Endothelial cell of umbilical vein (primary cell): Measurements from ENCODE around the gene CSRP2. TPM values are rescaled to one million over a fixed set of nuclear protein-coding genes. Genes with fewer than 3 reads are reported as not detected.

ENCODE experiments used
- BruUV-seq: library from RNA; stranded (reverse); fragments of 400-500 nt; replicated peaks from 2 replicates; lab custom pipeline; 2021; lab: Mats Ljungman, UMichigan
- CTCF ChIA-PET: fragments of 300-600, 350-600 bp; sonication (Branson Sonifier 250); formaldehyde crosslinking; loops from one replicate; lab custom pipeline; 2021; ENCODE audit warnings: antibody characterized with exemption, inconsistent platforms; lab: Charles Lee
- POLR2A ChIA-PET: fragments of 300-600, 350-600 bp; sonication (Branson Sonifier 250); formaldehyde crosslinking; loops from one replicate; lab custom pipeline; 2021; ENCODE audit warnings: antibody characterized with exemption, inconsistent platforms; lab: Charles Lee
- DNase-seq: peaks from one replicate; pipeline ENCODE4 v3.0.0-alpha.2; 2011; ENCODE audit warnings: low read depth, low spot score
- FAIRE-seq: peaks from 2 replicates; lab custom pipeline; 2011; peaks lifted over from hg19 to GRCh38; lab: Jason Lieb, UNC
- H2AFZ ChIP-seq: 2 replicates; pipeline ENCODE4 v1.6.0; 2012; ENCODE audit warnings: low read depth, low read length, control low read depth, inconsistent platforms
- H3K27ac ChIP-seq: 2 replicates; pipeline ENCODE4 v1.5.1; 2011; ENCODE audit warnings: low read depth, mild to moderate bottlenecking, control low read depth, low read length, moderate library complexity; ENCODE audit not compliant: insufficient read depth
- H3K27me3 ChIP-seq, 2 experiments: 2 replicates each; pipeline versions ENCODE4 v1.6.0 to v1.6.1; 2011; ENCODE audit warnings: low read length in 2 of 2, mixed read lengths in 1 of 2; ENCODE audit not compliant: control insufficient read depth in 2 of 2, insufficient read depth in 2 of 2
- H3K36me3 ChIP-seq, 2 experiments: 2 replicates in 1 of 2; 3 replicates in 1 of 2; pipeline ENCODE4 v1.5.1; 2011; ENCODE audit warnings: low read length in 2 of 2, mild to moderate bottlenecking in 1 of 2, moderate library complexity in 1 of 2; ENCODE audit not compliant: control insufficient read depth in 2 of 2, insufficient read depth in 2 of 2; ENCODE audit errors: extremely low read depth in 1 of 2
- H3K4me1 ChIP-seq: 3 replicates; pipeline ENCODE4 v1.5.1; 2011; ENCODE audit warnings: mild to moderate bottlenecking, low read length; ENCODE audit not compliant: control insufficient read depth, insufficient read depth; ENCODE audit errors: extremely low read depth
- H3K4me2 ChIP-seq: 2 replicates; pipeline ENCODE4 v1.6.1; 2011; ENCODE audit warnings: low read length, control low read depth, mixed read lengths; ENCODE audit not compliant: insufficient read depth
- H3K4me3 ChIP-seq, 3 experiments: fragments of 200-600 bp in 1 of 3; sonication (generic), shearing (Covaris generic) in 1 of 3; replicated peaks in 1 of 3; 2 replicates each; pipeline ENCODE4 v1.5.1; 2011 to 2016; ENCODE audit warnings: control low read depth in 3 of 3, low read length in 3 of 3, mild to moderate bottlenecking in 2 of 3, inconsistent platforms in 1 of 3, low read depth in 1 of 3, moderate library complexity in 1 of 3; ENCODE audit not compliant: insufficient read depth in 1 of 3
- H3K79me2 ChIP-seq: 2 replicates; pipeline ENCODE4 v1.6.0; 2012; ENCODE audit warnings: low read length, inconsistent platforms; ENCODE audit not compliant: control insufficient read depth, insufficient read depth
- H3K9ac ChIP-seq: replicated peaks from 2 replicates; pipeline ENCODE3; 2011; ENCODE audit warnings: low read length, control low read depth; ENCODE audit not compliant: insufficient read depth; ENCODE audit errors: extremely low read depth
- H3K9me1 ChIP-seq: replicated peaks from 3 replicates; pipeline ENCODE4 v1.6.0; 2011; ENCODE audit warnings: mild to moderate bottlenecking, low read length; ENCODE audit not compliant: control insufficient read depth, insufficient read depth; ENCODE audit errors: extremely low read depth
- H3K9me3 ChIP-seq: replicated peaks from 2 replicates; pipeline ENCODE4 v1.5.1; 2012; ENCODE audit warnings: low read length, inconsistent platforms; ENCODE audit not compliant: control insufficient read depth, insufficient read depth
- H4K20me1 ChIP-seq: replicated peaks from 2 replicates; pipeline ENCODE3; 2011; ENCODE audit warnings: mild to moderate bottlenecking, low read length; ENCODE audit not compliant: control insufficient read depth, insufficient read depth; ENCODE audit errors: extremely low read depth
- EZH2 ChIP-seq: IDR thresholded peaks from 2 replicates; pipeline ENCODE4 v1.6.1; 2012; ENCODE audit warnings: borderline replicate concordance, low read depth, mild to moderate bottlenecking, moderate library complexity, low read length, inconsistent platforms; ENCODE audit not compliant: severe bottlenecking
- FOS ChIP-seq: IDR thresholded peaks from 2 replicates; pipeline ENCODE4 v1.6.1; 2011; ENCODE audit warnings: mild to moderate bottlenecking, low read length, moderate library complexity, borderline replicate concordance; ENCODE audit not compliant: insufficient read depth
- GATA2 ChIP-seq: IDR thresholded peaks from 2 replicates; pipeline ENCODE4 v1.7.0; 2011; ENCODE audit warnings: low read depth, mild to moderate bottlenecking, moderate library complexity, mixed read lengths, low read length; ENCODE audit not compliant: insufficient read length, insufficient read depth
- JUN ChIP-seq: IDR thresholded peaks from 2 replicates; pipeline ENCODE4 v1.6.1; 2011; ENCODE audit warnings: borderline replicate concordance, low read depth; ENCODE audit not compliant: insufficient read length, insufficient read depth
- MYC ChIP-seq: IDR thresholded peaks from one replicate; pipeline ENCODE4 v1.6.1; 2011; ENCODE audit warnings: mild to moderate bottlenecking, low read depth, low read length
- POLR2A ChIP-seq: IDR thresholded peaks from 2 replicates; pipeline ENCODE4 v1.6.1; 2012; ENCODE audit warnings: low read depth, mild to moderate bottlenecking, control low read depth, low read length
- POLR2AphosphoS5 ChIP-seq: IDR thresholded peaks from 2 replicates; pipeline ENCODE4 v1.6.1; 2012; ENCODE audit warnings: low read depth, mild to moderate bottlenecking, control low read depth, low read length, moderate library complexity; ENCODE audit not compliant: insufficient read depth
- dilution Hi-C: fragments of 300-500 bp; cut with MboI; formaldehyde crosslinking; loops from one replicate; pipeline ENCODE4 v1.15.0; 2019; ENCODE audit warnings: low sequenced_read_pairs; ENCODE audit not compliant: extremely low pct_ligation_motif_present
- intact Hi-C: fragments of 100-400 bp; cut with micrococcal nuclease; formaldehyde crosslinking; loops from one replicate; pipeline ENCODE4 v1.10.0; 2022
- polyA plus RNA-seq, 4 experiments: library from polyadenylated mRNA; depleted of rRNA in 3 of 4; stranded (reverse) in 3 of 4; unstranded in 1 of 4; fragments of >200 nt; gene quantifications; 2 replicates each; pipeline versions ENCODE4 v1.2.1 to v1.2.3, GENCODE V29; 2011 to 2012; ENCODE audit warnings: missing spikeins in 1 of 4
- total RNA-seq: library from RNA; stranded (reverse); gene quantifications from 2 replicates; pipeline ENCODE4 v1.2.3, GENCODE V29; 2021
- TF ChIP-seq, protein P1 (sequence below), 2 donors: IDR thresholded peaks; 1 replicate in 1 of 2; 2 replicates in 1 of 2; pipeline ENCODE4 v1.5.1; 2011; ENCODE audit warnings: low read length in 2 of 2, mild to moderate bottlenecking in 2 of 2, moderate library complexity in 2 of 2, control low read depth in 1 of 2, inconsistent platforms in 1 of 2, low read depth in 1 of 2; ENCODE audit not compliant: insufficient read depth in 1 of 2; ENCODE audit errors: extremely low read depth in 1 of 2
- TF ChIP-seq, protein P2 (sequence below): IDR thresholded peaks from 2 replicates; pipeline ENCODE4 v1.6.1; 2011; ENCODE audit not compliant: insufficient read depth, insufficient read length

CSRP2 gene
- total and polyA plus RNA-seq, 2 donors (not counting 3 experiments of a cell fraction or from before 2014, with no cell fraction given) = 8.8 to 13.4 TPM

DNA sequence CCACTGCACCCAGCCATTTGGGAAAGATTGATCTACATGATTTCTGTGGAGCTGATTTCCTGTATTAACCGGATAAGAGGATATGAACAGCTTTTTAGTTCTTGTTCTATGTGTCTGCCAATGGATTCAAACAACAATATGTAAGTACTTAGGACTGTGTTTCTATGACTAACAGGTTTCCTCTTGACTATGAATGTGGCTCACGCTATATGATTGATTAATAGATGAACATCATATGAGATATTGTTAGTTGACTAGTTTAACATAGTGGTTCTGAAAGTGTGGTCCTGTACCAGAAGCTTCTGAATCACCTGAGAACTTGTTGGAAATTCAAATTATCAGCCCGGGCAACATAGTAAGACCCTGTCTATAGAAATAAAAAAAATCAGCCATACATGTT is 12.8 kb upstream of the CSRP2 start:
- FAIRE-seq (no peak), DNase-seq (no peak)
- H3K79me2 ChIP-seq = no peaks in the 10 kb centered on the region
- dilution Hi-C loops = no loop called here
- H2AFZ ChIP-seq = no peak overlapping the region
- H3K9ac ChIP-seq = no peak overlapping the region
- BruUV-seq = no TSS peak
- no peak overlapping the region for H3K4me3 ChIP-seq
- H3K9me1 ChIP-seq = no peaks in the 10 kb centered on the region
- no peak overlapping the region for H3K27ac ChIP-seq
- intact Hi-C loops = no loop called here
- H3K4me2 ChIP-seq = no peak overlapping the region
- POLR2A ChIA-PET = no interaction called here
- H4K20me1 ChIP-seq = no peaks in the 10 kb centered on the region
- CTCF ChIA-PET = interaction anchor here (0.6 kb wide), 1 partner anchor 142 kb away, joined by 3 read pairs; no protein-coding TSS in a partner anchor
- peaks cover 0 to 3% of the 10 kb centered on the region in 2 experiments for H3K27me3 ChIP-seq
- H3K9me3 ChIP-seq = no peaks in the 10 kb centered on the region
- H3K36me3 ChIP-seq = no peaks in the 10 kb centered on the region
- H3K4me1 ChIP-seq = no peaks in the 10 kb centered on the region
- no peak for TF ChIP-seq FOS
- TF ChIP-seq GATA2 = no peak
- TF ChIP-seq, protein P1, sequence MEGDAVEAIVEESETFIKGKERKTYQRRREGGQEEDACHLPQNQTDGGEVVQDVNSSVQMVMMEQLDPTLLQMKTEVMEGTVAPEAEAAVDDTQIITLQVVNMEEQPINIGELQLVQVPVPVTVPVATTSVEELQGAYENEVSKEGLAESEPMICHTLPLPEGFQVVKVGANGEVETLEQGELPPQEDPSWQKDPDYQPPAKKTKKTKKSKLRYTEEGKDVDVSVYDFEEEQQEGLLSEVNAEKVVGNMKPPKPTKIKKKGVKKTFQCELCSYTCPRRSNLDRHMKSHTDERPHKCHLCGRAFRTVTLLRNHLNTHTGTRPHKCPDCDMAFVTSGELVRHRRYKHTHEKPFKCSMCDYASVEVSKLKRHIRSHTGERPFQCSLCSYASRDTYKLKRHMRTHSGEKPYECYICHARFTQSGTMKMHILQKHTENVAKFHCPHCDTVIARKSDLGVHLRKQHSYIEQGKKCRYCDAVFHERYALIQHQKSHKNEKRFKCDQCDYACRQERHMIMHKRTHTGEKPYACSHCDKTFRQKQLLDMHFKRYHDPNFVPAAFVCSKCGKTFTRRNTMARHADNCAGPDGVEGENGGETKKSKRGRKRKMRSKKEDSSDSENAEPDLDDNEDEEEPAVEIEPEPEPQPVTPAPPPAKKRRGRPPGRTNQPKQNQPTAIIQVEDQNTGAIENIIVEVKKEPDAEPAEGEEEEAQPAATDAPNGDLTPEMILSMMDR (IDR thresholded peaks at IDR 0.05; ENCODE audit: extremely low read depth in 1 of 2, insufficient read depth in 1 of 2, low read depth in 1 of 2, low read length in 2 of 2) = no peak
- TF ChIP-seq EZH2 = no peak
- TF ChIP-seq MYC = no peak
- no peak for TF ChIP-seq POLR2A
- TF ChIP-seq POLR2AphosphoS5 = no peak
- TF ChIP-seq JUN = no peak
- TF ChIP-seq, protein P2, sequence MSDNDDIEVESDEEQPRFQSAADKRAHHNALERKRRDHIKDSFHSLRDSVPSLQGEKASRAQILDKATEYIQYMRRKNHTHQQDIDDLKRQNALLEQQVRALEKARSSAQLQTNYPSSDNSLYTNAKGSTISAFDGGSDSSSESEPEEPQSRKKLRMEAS = no peak
